GM18870 (cell line): ENCODE data around the gene USP32.
"Not testable (repeated sequence)": the region's sequence is repeated elsewhere in the genome, so short reads cannot be mapped to it uniquely, and the experiment has no call there.

Source experiments
- ATAC-seq: cut with Tn5 transposase; IDR thresholded peaks from one replicate; pipeline ENCODE4 v1.9.1; 2021; ENCODE audit warnings: moderate library complexity; ENCODE audit not compliant: unreplicated experiment

Gene USP32

GRCh38 chr17:60342492-60342891 lies 49.4 kb downstream of the USP32 start:
- not testable (repeated sequence) for ATAC-seq

- ATAC-seq, result no peak
These were observed 56.6 kb downstream of the USP32 start for GRCh38 chr17:60335289-60335688.

- ATAC-seq, result no peak
These were observed 58.3 kb downstream of the USP32 start for GRCh38 chr17:60333628-60334031.

- not testable (repeated sequence) for ATAC-seq
These were observed 58.9 kb downstream of the USP32 start for GRCh38 chr17:60333072-60333471.

GRCh38 chr17:60332574-60332973 lies 59.4 kb downstream of the USP32 start:
- ATAC-seq, result no peak

GRCh38 chr17:60330731-60331130 lies 61.2 kb downstream of the USP32 start:
- no peak for ATAC-seq

- no peak for ATAC-seq
These were observed 63.3 kb downstream of the USP32 start for GRCh38 chr17:60328679-60329078.

GRCh38 chr17:60327901-60328273 lies 64.0 kb downstream of the USP32 start:
- ATAC-seq, result no peak

- no peak for ATAC-seq
These were observed 64.6 kb downstream of the USP32 start for GRCh38 chr17:60327134-60327900.

- no peak for ATAC-seq
These were observed 65.2 kb downstream of the USP32 start for GRCh38 chr17:60326702-60327101.

GRCh38 chr17:60325730-60326524 lies 66.0 kb downstream of the USP32 start:
- no peak for ATAC-seq

- ATAC-seq, result no peak
These were observed 68.2 kb downstream of the USP32 start for GRCh38 chr17:60323754-60324153.

- no peak for ATAC-seq
These were observed 69.9 kb downstream of the USP32 start for GRCh38 chr17:60322056-60322387.

GRCh38 chr17:60321336-60322055 lies 70.4 kb downstream of the USP32 start:
- no peak for ATAC-seq

- no peak for ATAC-seq
These were observed 73.1 kb downstream of the USP32 start for GRCh38 chr17:60318830-60319229.

GRCh38 chr17:60318326-60318725 lies 73.6 kb downstream of the USP32 start:
- ATAC-seq, result no peak

GRCh38 chr17:60315650-60316049 lies 76.3 kb downstream of the USP32 start:
- ATAC-seq, result no peak

- not testable (repeated sequence) for ATAC-seq
These were observed 77.0 kb downstream of the USP32 start for GRCh38 chr17:60314900-60315299.

- no peak for ATAC-seq
These were observed 77.5 kb downstream of the USP32 start for GRCh38 chr17:60314423-60314822.

- ATAC-seq, result no peak
These were observed 80.0 kb downstream of the USP32 start for GRCh38 chr17:60311936-60312335.

GRCh38 chr17:60311186-60311585 lies 80.7 kb downstream of the USP32 start:
- ATAC-seq, result no peak

- no peak for ATAC-seq
These were observed 86.8 kb downstream of the USP32 start for GRCh38 chr17:60305141-60305540.
